Activated CD4-positive, alpha-beta T cell treated with anti-CD3 and anti-CD28 coated beads, Interleukin-2, amount 10 ng/mL, durations not matched to agents 7 days and 5 days (primary cell): ENCODE results near the gene ADH5. TPM values are rescaled to one million over a fixed set of nuclear protein-coding genes. Genes with fewer than 3 reads are reported as not detected.
"Not testable (repeated sequence)": the region's sequence is repeated elsewhere in the genome, so short reads cannot be mapped to it uniquely, and the experiment has no call there.

Experiments
- CTCF ChIA-PET: fragments of 350-600 bp; sonication (Branson Sonifier 250); formaldehyde crosslinking; loops from one replicate; lab custom pipeline; 2021; ENCODE audit warnings: antibody characterized with exemption; lab: Charles Lee
- POLR2A ChIA-PET: fragments of 350-600 bp; sonication (Branson Sonifier 250); formaldehyde crosslinking; loops from one replicate; lab custom pipeline; 2021; ENCODE audit warnings: antibody characterized with exemption; lab: Charles Lee
- DNase-seq: peaks from one replicate; pipeline ENCODE4 v3.0.0-alpha.2; 2020
- H3K27ac Mint-ChIP-seq: one replicate; pipeline ENCODE4 v1.8.0; 2021; ENCODE audit warnings: mild to moderate bottlenecking, moderate library complexity, mixed read lengths
- H3K27me3 Mint-ChIP-seq: one replicate; pipeline ENCODE4 v1.8.0; 2021; ENCODE audit warnings: mixed read lengths
- H3K36me3 Mint-ChIP-seq: one replicate; pipeline ENCODE4 v1.8.0; 2021; ENCODE audit warnings: low read depth, mixed read lengths
- H3K4me1 Mint-ChIP-seq: one replicate; pipeline ENCODE4 v1.8.0; 2021; ENCODE audit warnings: mixed read lengths
- H3K4me3 Mint-ChIP-seq: one replicate; pipeline ENCODE4 v1.8.0; 2021; ENCODE audit warnings: mild to moderate bottlenecking, moderate library complexity, mixed read lengths
- H3K9me3 Mint-ChIP-seq: one replicate; pipeline ENCODE4 v1.8.0; 2021; ENCODE audit warnings: mixed read lengths
- total RNA-seq, 2 experiments: library from RNA; stranded (reverse); gene quantifications; one replicate each; pipeline ENCODE4 v1.2.3, GENCODE V29; 2021

ADH5 gene
- total RNA-seq, 2 experiments from 2014 or later: 105 to 120 TPM

- CTCF ChIA-PET: interaction anchor here (0.6 kb wide), 1 partner anchor 66 kb away, joined by 3 read pairs; no protein-coding TSS in a partner anchor
- no peaks in the 10 kb centered on the region for H3K9me3 Mint-ChIP-seq
- DNase-seq: no peak
- no peaks in the 10 kb centered on the region for H3K27me3 Mint-ChIP-seq
- H3K36me3 Mint-ChIP-seq: peaks cover 58% of the 10 kb centered on the region
- no peak overlapping the region for H3K4me3 Mint-ChIP-seq
- H3K27ac Mint-ChIP-seq: no peak overlapping the region
- POLR2A ChIA-PET: no interaction called here
- H3K4me1 Mint-ChIP-seq: peaks cover 13% of the 10 kb centered on the region
Measured at GRCh38 chr4:99078931-99079624, 9.5 kb downstream of the ADH5 start.

- ChIA-PET CTCF (interaction anchor here (0.6 kb wide), 1 partner anchor 66 kb away, joined by 3 read pairs; no protein-coding TSS in a partner anchor), POLR2A (interaction anchor here (0.5 kb wide), 1 partner anchor 13 kb away, joined by 4 read pairs; no protein-coding TSS in a partner anchor)
- peaks cover 12% of the 10 kb centered on the region for H3K4me1 Mint-ChIP-seq
- no peak overlapping the region for H3K4me3 Mint-ChIP-seq
- H3K9me3 Mint-ChIP-seq: no peaks in the 10 kb centered on the region
- no peak overlapping the region for H3K27ac Mint-ChIP-seq
- H3K27me3 Mint-ChIP-seq: no peaks in the 10 kb centered on the region
- no peak for DNase-seq
- peaks cover 57% of the 10 kb centered on the region for H3K36me3 Mint-ChIP-seq
Measured at GRCh38 chr4:99078336-99078735, 10.3 kb downstream of the ADH5 start.

- Mint-ChIP-seq H3K36me3 (peaks cover 57% of the 10 kb centered on the region), H3K4me3 (no peak overlapping the region), H3K9me3 (no peaks in the 10 kb centered on the region), H3K27me3 (no peaks in the 10 kb centered on the region), H3K27ac (no peak overlapping the region), H3K4me1 (peaks cover 10% of the 10 kb centered on the region)
- ChIA-PET POLR2A (no interaction called here), CTCF (no interaction called here)
- DNase-seq: no peak
Measured at GRCh38 chr4:99077177-99077576, 11.4 kb downstream of the ADH5 start.

GRCh38 chr4:99076292-99076976 is 12.2 kb downstream of the ADH5 start:
- DNase-seq: no peak
- H3K27me3 Mint-ChIP-seq: no peaks in the 10 kb centered on the region
- peaks cover 7% of the 10 kb centered on the region for H3K4me1 Mint-ChIP-seq
- CTCF ChIA-PET: no interaction called here
- POLR2A ChIA-PET: no interaction called here
- H3K36me3 Mint-ChIP-seq: peaks cover 56% of the 10 kb centered on the region
- H3K9me3 Mint-ChIP-seq: no peaks in the 10 kb centered on the region
- no peak overlapping the region for H3K4me3 Mint-ChIP-seq
- H3K27ac Mint-ChIP-seq: no peak overlapping the region

- ChIA-PET CTCF (interaction anchor here (0.7 kb wide), 1 partner anchor 80 kb away, joined by 3 read pairs; the partner anchor contains the start of gene METAP1), POLR2A (no interaction called here)
- Mint-ChIP-seq H3K4me3 (no peak overlapping the region), H3K27ac (no peak overlapping the region), H3K9me3 (no peaks in the 10 kb centered on the region), H3K36me3 (peaks cover 58% of the 10 kb centered on the region), H3K4me1 (peaks cover 6% of the 10 kb centered on the region), H3K27me3 (no peaks in the 10 kb centered on the region)
- no peak for DNase-seq
Measured at GRCh38 chr4:99074816-99075215, 13.8 kb downstream of the ADH5 start.

- CTCF ChIA-PET: interaction anchor here (0.6 to 2.8 kb wide), 2 partner anchors 15 to 618 kb away, joined by 3 to 11 read pairs; no protein-coding TSS in a partner anchor
- Mint-ChIP-seq H3K36me3 (peaks cover 57% of the 10 kb centered on the region), H3K27ac (no peak overlapping the region), H3K4me1 (peaks cover 6% of the 10 kb centered on the region), H3K9me3 (no peaks in the 10 kb centered on the region), H3K27me3 (no peaks in the 10 kb centered on the region), H3K4me3 (no peak overlapping the region)
- DNase-seq: no peak
- POLR2A ChIA-PET: no interaction called here
Measured at GRCh38 chr4:99071159-99071558, 17.4 kb downstream of the ADH5 start.

- H3K4me3 Mint-ChIP-seq: no peak overlapping the region
- CTCF ChIA-PET: interaction anchor here (0.8 kb wide), 1 partner anchor 616 kb away, joined by 4 read pairs; no protein-coding TSS in a partner anchor
- no peaks in the 10 kb centered on the region for H3K4me1 Mint-ChIP-seq
- H3K27ac Mint-ChIP-seq: no peak overlapping the region
- H3K27me3 Mint-ChIP-seq: no peaks in the 10 kb centered on the region
- no peaks in the 10 kb centered on the region for H3K9me3 Mint-ChIP-seq
- POLR2A ChIA-PET: no interaction called here
- peaks cover 60% of the 10 kb centered on the region for H3K36me3 Mint-ChIP-seq
- DNase-seq: no peak
Measured at GRCh38 chr4:99067617-99068016, 21.0 kb downstream of the ADH5 start.

- H3K4me3 Mint-ChIP-seq, H3K27ac Mint-ChIP-seq, DNase-seq, H3K9me3 Mint-ChIP-seq, H3K27me3 Mint-ChIP-seq, CTCF ChIA-PET, H3K4me1 Mint-ChIP-seq: not testable (repeated sequence)
- POLR2A ChIA-PET: interaction anchor here (0.7 kb wide), 1 partner anchor 12 kb away, joined by 4 read pairs; no protein-coding TSS in a partner anchor
- peaks cover 57% of the 10 kb centered on the region for H3K36me3 Mint-ChIP-seq
Measured at GRCh38 chr4:99065521-99065920, 23.1 kb downstream of the ADH5 start.

- peaks cover 61% of the 10 kb centered on the region for H3K36me3 Mint-ChIP-seq
- ChIA-PET CTCF (no interaction called here), POLR2A (no interaction called here)
- no peak overlapping the region for H3K4me3 Mint-ChIP-seq
- no peak overlapping the region for H3K27ac Mint-ChIP-seq
- peaks cover 6% of the 10 kb centered on the region for H3K4me1 Mint-ChIP-seq
- no peaks in the 10 kb centered on the region for H3K9me3 Mint-ChIP-seq
- no peak for DNase-seq
- H3K27me3 Mint-ChIP-seq: no peaks in the 10 kb centered on the region
Measured at GRCh38 chr4:99062120-99062519, 26.5 kb downstream of the ADH5 start.

GRCh38 chr4:99061048-99061700 is 27.4 kb downstream of the ADH5 start:
- no peak overlapping the region for H3K4me3 Mint-ChIP-seq
- no peak for DNase-seq
- H3K9me3 Mint-ChIP-seq: no peaks in the 10 kb centered on the region
- ChIA-PET POLR2A (no interaction called here), CTCF (no interaction called here)
- H3K36me3 Mint-ChIP-seq: peaks cover 58% of the 10 kb centered on the region
- no peak overlapping the region for H3K27ac Mint-ChIP-seq
- no peaks in the 10 kb centered on the region for H3K27me3 Mint-ChIP-seq
- H3K4me1 Mint-ChIP-seq: peaks cover 7% of the 10 kb centered on the region

GRCh38 chr4:99059550-99059949 is 29.0 kb downstream of the ADH5 start:
- no peak for DNase-seq
- no peak overlapping the region for H3K4me3 Mint-ChIP-seq
- H3K27ac Mint-ChIP-seq: no peak overlapping the region
- H3K27me3 Mint-ChIP-seq: no peaks in the 10 kb centered on the region
- peaks cover 50% of the 10 kb centered on the region for H3K36me3 Mint-ChIP-seq
- CTCF ChIA-PET: no interaction called here
- no peaks in the 10 kb centered on the region for H3K9me3 Mint-ChIP-seq
- POLR2A ChIA-PET: no interaction called here
- H3K4me1 Mint-ChIP-seq: peaks cover 21% of the 10 kb centered on the region

GRCh38 chr4:99058228-99058627 is 30.4 kb downstream of the ADH5 start:
- H3K36me3 Mint-ChIP-seq: peaks cover 50% of the 10 kb centered on the region
- POLR2A ChIA-PET: no interaction called here

More at GRCh38 chr4:99058228-99058627, 30.4 kb downstream of the ADH5 start:
- no peak overlapping the region for H3K27ac Mint-ChIP-seq
- peaks cover 33% of the 10 kb centered on the region for H3K4me1 Mint-ChIP-seq
- no peak for DNase-seq
- no peaks in the 10 kb centered on the region for H3K9me3 Mint-ChIP-seq
- CTCF ChIA-PET: interaction anchor here (1.0 to 1.2 kb wide), 2 partner anchors 12 to 63 kb away, joined by 3 to 7 read pairs; partner anchors contain the start of gene METAP1
- H3K27me3 Mint-ChIP-seq: no peaks in the 10 kb centered on the region
- no peak overlapping the region for H3K4me3 Mint-ChIP-seq
